K562 (cell line): ENCODE data around the gene RECQL5. TPM values are rescaled to one million over a fixed set of nuclear protein-coding genes. Genes with fewer than 3 reads are reported as not detected.

Experiments
- ATAC-seq: fragments of 200-7000 bp; cut with Tn5 transposase; 3 replicates; pipeline ENCODE4 v1.9.1; 2020; ENCODE audit warnings: moderate library complexity
- BruUV-seq: library from RNA; stranded (reverse); fragments of 400-500 nt; replicated peaks from 2 replicates; lab custom pipeline; 2021; lab: Mats Ljungman, UMichigan
- CTCF ChIA-PET: fragments of 300-600 bp; formaldehyde crosslinking; extraction: SDS; loops from one replicate; lab custom pipeline; 2021; ENCODE audit warnings: low intra/inter-chr PET ratio; lab: Yijun Ruan, JAX
- POLR2A ChIA-PET: fragments of 300-600, 350-650 bp; sonication (Branson Sonifier 250); formaldehyde crosslinking; extraction: SDS; loops from one replicate; lab custom pipeline; 2021; ENCODE audit warnings: antibody characterized with exemption, inconsistent platforms; lab: Yijun Ruan, JAX
- DNase-seq, 4 experiments: peaks; one replicate each; pipeline versions ENCODE4 v3.0.0 to v3.0.0-alpha.2; 2011 to 2018; ENCODE audit warnings: low spot score in 3 of 4, mixed read lengths in 3 of 4; ENCODE audit errors: extremely low read depth in 1 of 4
- FAIRE-seq: peaks from 2 replicates; lab custom pipeline; 2011; peaks lifted over from hg19 to GRCh38; lab: Jason Lieb, UNC
- H2AFZ ChIP-seq: 2 replicates; pipeline ENCODE4 v1.6.0; 2011; ENCODE audit warnings: low read depth, low read length, control low read depth, inconsistent platforms
- H3K27ac ChIP-seq: fragments of 200-600 bp; 3 replicates; pipeline ENCODE4 v1.8.0; 2011; ENCODE audit warnings: low read depth, mild to moderate bottlenecking, control low read depth, inconsistent platforms, low read length, moderate library complexity, mixed read lengths; ENCODE audit errors: extremely low read depth
- H3K27me3 ChIP-seq, 2 experiments: fragments of 300-600 bp in 1 of 2; 2 replicates in 1 of 2; 3 replicates in 1 of 2; pipeline versions ENCODE4 v1.6.0 to v1.8.0; 2011; ENCODE audit warnings: inconsistent platforms in 2 of 2, low read length in 2 of 2, mild to moderate bottlenecking in 1 of 2, mixed read lengths in 1 of 2, moderate library complexity in 1 of 2; ENCODE audit not compliant: control insufficient read depth in 2 of 2, insufficient read depth in 2 of 2
- H3K36me3 ChIP-seq: fragments of 300-600 bp; 3 replicates; pipeline ENCODE4 v1.8.0; 2011; ENCODE audit warnings: mild to moderate bottlenecking, low read length, inconsistent platforms; ENCODE audit not compliant: control insufficient read depth, insufficient read depth
- H3K4me1 ChIP-seq, 2 experiments: fragments of 200-600 bp in 1 of 2; replicated peaks in 1 of 2; 2 replicates in 1 of 2; 3 replicates in 1 of 2; pipeline versions ENCODE4 v1.5.1 to v1.8.0; 2011; ENCODE audit warnings: inconsistent platforms in 2 of 2, low read length in 2 of 2, mild to moderate bottlenecking in 1 of 2, mixed read lengths in 1 of 2, moderate library complexity in 1 of 2; ENCODE audit not compliant: control insufficient read depth in 2 of 2, insufficient read depth in 2 of 2
- H3K4me2 ChIP-seq: 2 replicates; pipeline ENCODE4 v1.6.1; 2011; ENCODE audit warnings: low read length, control low read depth, inconsistent platforms, mixed read lengths; ENCODE audit not compliant: insufficient read depth
- H3K4me3 ChIP-seq: fragments of 200-600 bp; sonication (generic), shearing (Covaris generic); 2 replicates; pipeline ENCODE4 v1.5.1; 2016; ENCODE audit warnings: control low read depth, inconsistent platforms
- H3K79me2 ChIP-seq: fragments of 200-600 bp; 3 replicates; pipeline ENCODE4 v1.8.0; 2011; ENCODE audit warnings: low read length, inconsistent platforms; ENCODE audit not compliant: control insufficient read depth, insufficient read depth
- H3K9ac ChIP-seq, 2 experiments: 2 replicates each; pipeline versions ENCODE4 v1.6.0 to v1.6.1; 2011; ENCODE audit warnings: low read depth in 2 of 2, low read length in 2 of 2, control low read depth in 1 of 2, inconsistent platforms in 1 of 2, mild to moderate bottlenecking in 1 of 2, mixed read lengths in 1 of 2; ENCODE audit not compliant: insufficient read depth in 1 of 2
- H3K9me1 ChIP-seq: one replicate; pipeline ENCODE4 v1.6.0; 2011; ENCODE audit warnings: inconsistent platforms, mild to moderate bottlenecking, low read length, moderate library complexity; ENCODE audit not compliant: control insufficient read depth, insufficient read depth
- H3K9me3 ChIP-seq: replicated peaks from 2 replicates; pipeline ENCODE4 v1.5.1; 2011; ENCODE audit warnings: low read depth, low read length, inconsistent platforms; ENCODE audit not compliant: control insufficient read depth, insufficient read depth
- H4K20me1 ChIP-seq: replicated peaks from 2 replicates; pipeline ENCODE4 v1.6.1; 2011; ENCODE audit warnings: low read length, inconsistent platforms, mixed read lengths; ENCODE audit not compliant: control insufficient read depth, insufficient read depth
- CHAMP1 ChIP-seq: fragments of 450-650 bp; IDR thresholded peaks from 2 replicates; pipeline ENCODE4 v1.6.1; 2016; ENCODE audit warnings: mild to moderate bottlenecking
- COPS2 ChIP-seq: fragments of 450-650 bp; conservative IDR thresholded peaks from 2 replicates; pipeline ENCODE4 v1.6.1; 2016; ENCODE audit warnings: mild to moderate bottlenecking, moderate library complexity
- CXXC5 ChIP-seq: fragments of 250-450 bp; sonication (Bioruptor Pico); IDR thresholded peaks from 2 replicates; pipeline ENCODE4 v1.8.0; 2022; ENCODE audit warnings: inconsistent platforms, mild to moderate bottlenecking, moderate library complexity
- POLR2G ChIP-seq: fragments of 200-400 bp; formaldehyde crosslinking; IDR thresholded peaks from 2 replicates; pipeline ENCODE4 v1.6.1; 2017; ENCODE audit warnings: low read depth, mild to moderate bottlenecking, antibody characterized with exemption, low read length, moderate library complexity
- USF1 ChIP-seq: sonication (generic); formaldehyde crosslinking; IDR thresholded peaks from 2 replicates; pipeline ENCODE4 v1.9.0; 2022; ENCODE audit warnings: mild to moderate bottlenecking, missing genetic modification reagents
- ZNF174 ChIP-seq: fragments of 250-450 bp; sonication (Bioruptor Pico); IDR thresholded peaks from 2 replicates; pipeline ENCODE4 v1.4.0; 2020; ENCODE audit warnings: mild to moderate bottlenecking
- WGBS: fragments of 100-300 bp; shearing (Covaris generic); methylation state at CpG from one replicate; pipeline ENCODE4 v1.1.6; 2016; ENCODE audit warnings: low coverage, mixed read lengths; ENCODE audit not compliant: insufficient coverage; ENCODE audit errors: missing lambda C conversion rate; 5-methylcytosine and 5-hydroxymethylcytosine counted together
- in situ Hi-C: fragments of 300-500 bp; cut with MboI; formaldehyde crosslinking; loops from 4 replicates; pipeline ENCODE4 v1.15.0; 2018; ENCODE audit warnings: inconsistent platforms, mixed read lengths
- intact Hi-C: fragments of 100-400 bp; cut with micrococcal nuclease; formaldehyde crosslinking; loops from 2 replicates; pipeline ENCODE4 v1.14.2; 2022
- polyA plus RNA-seq, 8 experiments: library from polyadenylated mRNA; depleted of rRNA in 4 of 8; stranded (reverse) in 5 of 8; unstranded in 3 of 8; fragments of >200 nt; fragmentation: Nextera tagmentation in 2 of 8; fragmentation: Illumina TruSeq in 1 of 8; extraction: Ambion mirVana in 2 of 8; extraction: Trizol in 1 of 8; gene quantifications; 2 replicates each; pipeline versions ENCODE4 v1.2.1 to v1.2.3, GENCODE V29; 2011 to 2014; ENCODE audit warnings: inconsistent platforms in 1 of 8, missing spikeins in 1 of 8
- total RNA-seq, 7 experiments: library from RNA; depleted of rRNA in 6 of 7; stranded (reverse); fragments of >200 nt in 6 of 7; fragmentation: Illumina TruSeq in 2 of 7; extraction: Trizol in 2 of 7; gene quantifications; 2 replicates each; pipeline versions ENCODE4 v1.2.1 to v1.2.3, GENCODE V29; 2011 to 2021; ENCODE audit warnings: low replicate concordance in 1 of 7

The RECQL5 gene
- total and polyA plus RNA-seq, 9 of the 15 experiments (the other 6 are each of a cell fraction or from before 2014, with no cell fraction given), result 4.1 to 34.8 (median 16.4) TPM

GRCh38 chr17:75622076-75622475, 44.9 kb downstream of the RECQL5 start:
- Histone ChIP-seq H3K79me2 (no peaks in the 10 kb centered on the region), H3K4me1 (peaks cover 0 to 72% of the 10 kb centered on the region in 2 experiments; a peak in 3 of 5 replicates)
- 0 out of 3 replicates have a peak, but pooled peaks have one; percentile 9 for ATAC-seq
- TF ChIP-seq CHAMP1, result no peak
- TF ChIP-seq, all 486 proteins: peak for 0
- in situ Hi-C loops (no loop called here), intact Hi-C loops (no loop called here)
- no TSS peak for BruUV-seq
- Histone ChIP-seq H3K4me3 (no peak overlapping the region), H3K36me3 (no peaks in the 10 kb centered on the region), H4K20me1 (peaks cover 17% of the 10 kb centered on the region), H3K27me3 (peaks cover 4 to 54% of the 10 kb centered on the region in 2 experiments; a peak in 3 of 5 replicates), H3K9me3 (no peaks in the 10 kb centered on the region), H3K27ac (no peak overlapping the region), H3K9ac (peak overlapping the region in 1 of 2 experiments; percentile 77; a peak in 2 of 4 replicates), H3K9me1 (no peaks in the 10 kb centered on the region), H2AFZ (no peak overlapping the region), H3K4me2 (no peak overlapping the region)
- DNase-seq (peak in 2 of 4 experiments; percentile 27 to 39), FAIRE-seq (peak; percentile 11)
- WGBS, result 6% methylated on average over 8 of the region's 8 CpGs
- ChIA-PET POLR2A (interaction anchor here (1.8 kb wide), 1 partner anchor 11 kb away, joined by 8 read pairs; the partner anchor contains the start of gene SMIM5), CTCF (no interaction called here)

- ChIA-PET POLR2A (interaction anchor here (0.6 to 1.8 kb wide), 4 partner anchors 12 to 225 kb away, joined by 3 to 8 read pairs (median 4); partner anchors contain the start of gene SMIM5), CTCF (no interaction called here)
- Histone ChIP-seq H3K27me3 (peaks cover 4 to 60% of the 10 kb centered on the region in 2 experiments; a peak in 3 of 5 replicates), H3K4me3 (no peak overlapping the region), H3K79me2 (no peaks in the 10 kb centered on the region), H3K9me3 (no peaks in the 10 kb centered on the region), H4K20me1 (peaks cover 17% of the 10 kb centered on the region), H3K4me2 (no peak overlapping the region), H3K36me3 (no peaks in the 10 kb centered on the region), H3K27ac (no peak overlapping the region), H3K4me1 (peaks cover 0 to 72% of the 10 kb centered on the region in 2 experiments; a peak in 3 of 5 replicates), H3K9ac (peak overlapping the region in 1 of 2 experiments; percentile 6; a peak in 1 of 4 replicates), H2AFZ (no peak overlapping the region), H3K9me1 (no peaks in the 10 kb centered on the region)
- in situ Hi-C loops, result no loop called here
- no peak for TF ChIP-seq CXXC5 (CRISPR knock-in tag)
- 0 out of 2 replicates have a peak, but pooled peaks have one; percentile 3 for TF ChIP-seq USF1 (CRISPR knock-in tag)
- TF ChIP-seq COPS2, result no peak
- no peak for TF ChIP-seq ZNF174 (CRISPR knock-in tag)
- TF ChIP-seq POLR2G, result peak; percentile 8; the same call in 1 of the 2 replicates
- 19% methylated on average over 4 of the region's 4 CpGs for WGBS
- DNase-seq (no peak), FAIRE-seq (no peak), ATAC-seq (no peak)
- no TSS peak for BruUV-seq
- intact Hi-C loops, result no loop called here
Measured at GRCh38 chr17:75621489-75621888, 45.5 kb downstream of the RECQL5 start.
